RWPE1 (cell line): ENCODE results near the gene KCNJ3.

ENCODE experiments used
- CTCF ChIA-PET: fragments of 350-600 bp; sonication (Branson Sonifier 250); formaldehyde crosslinking; extraction: SDS; loops from one replicate; lab custom pipeline; 2021; lab: Yijun Ruan, JAX
- POLR2A ChIA-PET: fragments of 400-600 bp; formaldehyde crosslinking; extraction: SDS; loops from one replicate; lab custom pipeline; 2020; ENCODE audit warnings: antibody characterized with exemption; ENCODE audit not compliant: low non-redundant PET; lab: Yijun Ruan, JAX
- DNase-seq: peaks from one replicate; pipeline ENCODE4 v3.0.0; 2012; ENCODE audit warnings: low spot score
- H3K27ac ChIP-seq: fragments of 450-650 bp; 2 replicates; pipeline ENCODE4 v1.5.1; 2017
- CTCF ChIP-seq: fragments of 450-650 bp; conservative IDR thresholded peaks from 2 replicates; pipeline ENCODE4 v1.5.1; 2017; ENCODE audit warnings: low read depth, mild to moderate bottlenecking

KCNJ3 gene

GRCh38 chr2:154832711-154833110 lies 134.2 kb downstream of the KCNJ3 start:
- ChIA-PET CTCF (no interaction called here), POLR2A (no interaction called here)
- no peak for DNase-seq
- TF ChIP-seq CTCF, result no peak
- H3K27ac ChIP-seq, result no peak overlapping the region

- ChIA-PET POLR2A (no interaction called here), CTCF (no interaction called here)
- no peak for TF ChIP-seq CTCF
- no peak for DNase-seq
- no peak overlapping the region for H3K27ac ChIP-seq
Observed at GRCh38 chr2:154836632-154837031, 138.1 kb downstream of the KCNJ3 start.

GRCh38 chr2:154837035-154837434 lies 138.5 kb downstream of the KCNJ3 start:
- no peak for DNase-seq
- POLR2A ChIA-PET, result no interaction called here
- no peak for TF ChIP-seq CTCF
- CTCF ChIA-PET, result no interaction called here
- H3K27ac ChIP-seq, result no peak overlapping the region

GRCh38 chr2:154844513-154844912 lies 146.0 kb downstream of the KCNJ3 start:
- ChIA-PET POLR2A (no interaction called here), CTCF (no interaction called here)
- DNase-seq, result no peak
- no peak overlapping the region for H3K27ac ChIP-seq
- no peak for TF ChIP-seq CTCF

- DNase-seq, result no peak
- no peak for TF ChIP-seq CTCF
- CTCF ChIA-PET, result interaction anchor here (0.6 kb wide), 1 partner anchor 313 kb away, joined by 3 read pairs; no protein-coding TSS in a partner anchor
- no peak overlapping the region for H3K27ac ChIP-seq
- POLR2A ChIA-PET, result no interaction called here
Observed at GRCh38 chr2:154846842-154847241, 148.3 kb downstream of the KCNJ3 start.

- no peak for TF ChIP-seq CTCF
- POLR2A ChIA-PET, result no interaction called here
- CTCF ChIA-PET, result no interaction called here
- H3K27ac ChIP-seq, result no peak overlapping the region
- DNase-seq, result no peak
Observed at GRCh38 chr2:154849482-154849881, 151.0 kb downstream of the KCNJ3 start.

GRCh38 chr2:154850532-154850931 lies 152.0 kb downstream of the KCNJ3 start:
- no peak for DNase-seq
- CTCF ChIA-PET, result no interaction called here
- TF ChIP-seq CTCF, result no peak
- no peak overlapping the region for H3K27ac ChIP-seq
- POLR2A ChIA-PET, result no interaction called here
